GM23248 (cell line): ENCODE results near the gene THAP7. TPM values are rescaled to one million over a fixed set of nuclear protein-coding genes. Genes with fewer than 3 reads are reported as not detected.
A peak's percentile ranks its signal among the peaks of the same experiment; 100 is the strongest.

Source experiments
- DNase-seq: peaks from one replicate; pipeline ENCODE4 v3.0.0-alpha.2; 2015
- H2AFZ ChIP-seq: fragments of 200-600 bp; sonication (generic); 2 replicates; pipeline ENCODE4 v1.6.1; 2016; ENCODE audit warnings: antibody characterized with exemption
- H3F3A ChIP-seq: fragments of 200-600 bp; sonication (generic); 2 replicates; pipeline ENCODE4 v1.6.1; 2016; ENCODE audit warnings: mild to moderate bottlenecking, antibody characterized with exemption, mixed run types; ENCODE audit not compliant: insufficient read depth
- H3K27ac ChIP-seq: fragments of 200-600 bp; sonication (generic); 2 replicates; pipeline ENCODE4 v1.5.1; 2016; ENCODE audit warnings: mild to moderate bottlenecking
- H3K27me3 ChIP-seq: fragments of 200-600 bp; sonication (generic); replicated peaks from 2 replicates; pipeline ENCODE4 v1.6.1; 2016; ENCODE audit warnings: mild to moderate bottlenecking; ENCODE audit not compliant: insufficient read depth
- H3K36me3 ChIP-seq: fragments of 200-600 bp; sonication (generic); 2 replicates; pipeline ENCODE4 v1.6.1; 2016; ENCODE audit warnings: low read depth, mild to moderate bottlenecking
- H3K4me1 ChIP-seq: fragments of 200-600 bp; sonication (generic); 2 replicates; pipeline ENCODE4 v1.6.1; 2016; ENCODE audit warnings: mild to moderate bottlenecking; ENCODE audit not compliant: insufficient read depth
- H3K4me2 ChIP-seq: fragments of 200-600 bp; sonication (generic); one replicate; pipeline ENCODE4 v1.6.1; 2016; ENCODE audit warnings: mild to moderate bottlenecking; ENCODE audit not compliant: unreplicated experiment
- H3K4me3 ChIP-seq: fragments of 200-600 bp; sonication (generic); 2 replicates; pipeline ENCODE4 v1.5.1; 2016; ENCODE audit warnings: mild to moderate bottlenecking
- H3K79me2 ChIP-seq: fragments of 200-600 bp; sonication (generic); 2 replicates; pipeline ENCODE4 v1.6.1; 2016; ENCODE audit warnings: mild to moderate bottlenecking; ENCODE audit not compliant: insufficient read depth
- H3K9ac ChIP-seq: fragments of 200-600 bp; sonication (generic); 2 replicates; pipeline ENCODE4 v1.6.1; 2016; ENCODE audit warnings: mild to moderate bottlenecking
- H3K9me2 ChIP-seq: fragments of 200-600 bp; sonication (generic); 2 replicates; pipeline ENCODE4 v1.6.1; 2016; ENCODE audit warnings: mixed run types, mild to moderate bottlenecking, moderate library complexity; ENCODE audit not compliant: insufficient read depth
- H3K9me3 ChIP-seq: fragments of 200-600 bp; sonication (generic); one replicate; pipeline ENCODE4 v1.6.1; 2017; ENCODE audit warnings: low read depth
- H4K20me1 ChIP-seq: fragments of 200-600 bp; sonication (generic); 2 replicates; pipeline ENCODE4 v1.6.0; 2016; ENCODE audit not compliant: insufficient read depth
- EZH2 ChIP-seq: fragments of 200-600 bp; sonication (generic); IDR thresholded peaks from 2 replicates; pipeline ENCODE4 v1.6.1; 2018; ENCODE audit warnings: antibody characterized with exemption, mild to moderate bottlenecking; ENCODE audit not compliant: insufficient read depth, poor library complexity, severe bottlenecking
- EZH2phosphoT487 ChIP-seq: fragments of 200-600 bp; sonication (generic); IDR thresholded peaks from 2 replicates; pipeline ENCODE4 v1.6.1; 2018; ENCODE audit warnings: antibody characterized with exemption, moderate library complexity, mild to moderate bottlenecking, low read depth; ENCODE audit not compliant: insufficient read depth
- WGBS, 2 experiments: methylation state at CpG; one replicate each; pipeline ENCODE4 v1.1.6; 2015 to 2017; ENCODE audit warnings: low lambda C conversion rate in 2 of 2, low coverage in 1 of 2; ENCODE audit errors: missing lambda C conversion rate in 2 of 2; 5-methylcytosine and 5-hydroxymethylcytosine counted together
- in situ Hi-C: fragments of 300-500 bp; cut with MboI; formaldehyde crosslinking; loops from 2 replicates; pipeline ENCODE4 v1.15.0; 2020
- polyA plus RNA-seq: library from polyadenylated mRNA; unstranded; fragments of >200 nt; fragmentation: Nextera tagmentation; extraction: Ambion mirVana; gene quantifications from 2 replicates; pipeline ENCODE4 v1.2.1, GENCODE V29; 2016
- total RNA-seq: library from RNA; depleted of rRNA; stranded (reverse); fragments of >200 nt; shearing (Covaris generic); gene quantifications from 2 replicates; pipeline ENCODE4 v1.2.3, GENCODE V29; 2014

THAP7 gene
- total and polyA plus RNA-seq, 2 experiments from 2014 or later = 27.5 to 32.5 TPM

DNA sequence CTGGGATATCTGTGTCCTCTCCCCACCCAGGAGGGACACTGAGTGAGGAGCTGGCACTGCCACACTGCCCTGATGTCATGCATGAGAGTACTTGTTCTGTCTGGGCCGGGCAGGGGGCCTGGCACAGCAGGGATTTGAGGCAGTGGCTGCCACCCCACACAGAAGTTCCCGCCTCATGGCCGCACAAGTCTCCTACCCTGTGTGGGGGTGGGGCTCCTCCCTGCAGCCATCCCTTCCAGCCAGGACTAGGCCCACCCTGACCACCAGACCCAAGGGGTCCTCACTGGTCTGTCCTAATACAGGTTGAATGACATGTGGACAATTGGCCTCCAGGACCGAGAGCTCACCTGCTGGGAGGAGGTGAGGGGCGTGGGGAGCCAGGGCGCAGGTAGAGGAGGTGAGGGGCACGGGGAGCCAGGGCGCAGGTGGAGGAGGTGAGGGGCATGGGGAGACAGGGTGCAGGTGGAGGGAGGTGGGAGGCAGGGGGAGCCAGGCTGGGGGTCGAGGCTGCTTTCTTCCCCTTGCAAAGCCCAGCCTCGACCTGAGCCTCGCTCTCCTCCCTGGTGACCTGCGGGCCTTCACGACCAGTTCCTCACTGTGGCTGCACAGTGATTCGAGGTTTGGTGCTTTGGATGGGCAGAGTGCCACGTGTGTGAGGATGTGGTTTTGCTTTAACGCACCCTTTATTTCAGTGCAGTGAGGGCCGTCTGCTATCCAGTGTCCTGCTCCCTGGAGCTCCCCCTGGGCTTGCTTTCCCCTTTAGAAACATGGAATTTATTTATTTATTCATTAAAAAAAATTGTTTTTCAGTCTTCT is 12.4 kb downstream of the THAP7 start:
- Histone ChIP-seq H3K36me3 (peaks cover 4% of the 10 kb centered on the region; the same call in 1 of the 2 replicates), H3K27me3 (no peaks in the 10 kb centered on the region), H3K9me2 (no peaks in the 10 kb centered on the region), H3K9ac (no peak overlapping the region), H2AFZ (no peak overlapping the region), H3F3A (no peaks in the 10 kb centered on the region), H4K20me1 (no peaks in the 10 kb centered on the region), H3K79me2 (peaks cover 11% of the 10 kb centered on the region), H3K4me3 (no peak overlapping the region), H3K27ac (no peak overlapping the region), H3K4me1 (no peaks in the 10 kb centered on the region), H3K9me3 (no peaks in the 10 kb centered on the region), H3K4me2 (no peak overlapping the region)
- no peak for DNase-seq
- in situ Hi-C loops = no loop called here
- TF ChIP-seq EZH2 (no peak), EZH2phosphoT487 (no peak)
- 59 to 68% methylated on average over 11 to 17 of the region's 17 CpGs for whole genome bisulfite sequencing, 2 experiments

DNA sequence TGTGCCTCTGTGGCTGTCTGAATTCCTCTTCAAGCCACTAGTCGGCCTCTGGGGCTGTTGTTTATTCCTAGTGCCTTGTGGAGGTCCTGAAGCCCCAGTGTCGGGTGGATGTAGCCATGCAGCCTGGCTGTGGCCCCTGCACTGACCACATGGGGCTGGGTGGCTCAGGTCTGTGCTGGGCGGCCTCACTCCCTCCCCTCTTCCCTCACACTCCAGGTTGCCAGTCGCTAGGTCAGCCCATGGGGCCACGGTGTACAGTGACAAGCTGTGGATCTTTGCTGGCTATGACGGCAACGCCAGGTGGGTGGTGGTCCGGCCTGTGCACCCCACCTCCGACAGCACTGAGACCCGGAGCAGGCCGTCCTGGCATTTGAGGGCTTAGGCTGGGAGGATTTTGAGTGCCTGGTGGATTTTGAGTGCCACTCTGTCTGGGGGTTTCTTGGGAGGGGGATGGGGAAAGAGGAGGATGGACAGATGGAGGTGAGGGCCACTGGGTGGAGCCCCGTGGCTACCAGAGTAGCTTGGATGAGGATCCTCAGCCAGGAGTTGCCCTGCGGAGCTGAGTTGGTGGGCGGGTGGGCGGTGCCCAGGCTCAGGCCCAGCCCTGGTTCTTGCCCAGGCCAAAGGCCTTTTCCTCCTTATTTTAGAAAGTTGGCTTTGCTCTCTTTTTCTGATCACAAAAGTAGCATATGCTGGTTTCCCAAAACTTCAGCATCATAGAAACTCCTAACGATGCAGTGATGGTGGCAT is 13.2 kb downstream of the THAP7 start:
- WGBS, 2 experiments = 88 to 90% methylated on average over 16 of the region's 16 CpGs
- Histone ChIP-seq H3K27ac (no peak overlapping the region), H3K79me2 (peaks cover 19% of the 10 kb centered on the region), H4K20me1 (no peaks in the 10 kb centered on the region), H2AFZ (no peak overlapping the region), H3K27me3 (no peaks in the 10 kb centered on the region), H3K4me2 (no peak overlapping the region), H3K4me1 (no peaks in the 10 kb centered on the region), H3K36me3 (peaks cover 4% of the 10 kb centered on the region), H3K9ac (no peak overlapping the region), H3K9me3 (no peaks in the 10 kb centered on the region), H3F3A (no peaks in the 10 kb centered on the region), H3K9me2 (no peaks in the 10 kb centered on the region), H3K4me3 (no peak overlapping the region)
- in situ Hi-C loops = no loop called here
- no peak for DNase-seq
- TF ChIP-seq EZH2 (no peak), EZH2phosphoT487 (no peak)

GRCh38 chr22:20987375-20987774 is 14.5 kb downstream of the THAP7 start:
- no peaks in the 10 kb centered on the region for H3K27me3 ChIP-seq
- H3K9me2 ChIP-seq = no peaks in the 10 kb centered on the region
- H3K79me2 ChIP-seq = peaks cover 33% of the 10 kb centered on the region
- H3K9me3 ChIP-seq = no peaks in the 10 kb centered on the region
- H3K4me1 ChIP-seq = 0 out of 2 replicates have a peak, but pooled peaks cover 6% of the 10 kb centered on the region
- no peak overlapping the region for H3K27ac ChIP-seq
- no peak overlapping the region for H3K4me2 ChIP-seq
- no peak overlapping the region for H3K4me3 ChIP-seq
- no peak for TF ChIP-seq EZH2phosphoT487
- no peak for TF ChIP-seq EZH2
- H3K9ac ChIP-seq = no peak overlapping the region
- DNase-seq = no peak
- WGBS, 2 experiments = 84 to 88% methylated on average over 12 to 14 of the region's 14 CpGs
- peaks cover 4% of the 10 kb centered on the region for H3K36me3 ChIP-seq
- no peaks in the 10 kb centered on the region for H4K20me1 ChIP-seq
- in situ Hi-C loops = no loop called here
- H2AFZ ChIP-seq = no peak overlapping the region
- no peaks in the 10 kb centered on the region for H3F3A ChIP-seq

DNA sequence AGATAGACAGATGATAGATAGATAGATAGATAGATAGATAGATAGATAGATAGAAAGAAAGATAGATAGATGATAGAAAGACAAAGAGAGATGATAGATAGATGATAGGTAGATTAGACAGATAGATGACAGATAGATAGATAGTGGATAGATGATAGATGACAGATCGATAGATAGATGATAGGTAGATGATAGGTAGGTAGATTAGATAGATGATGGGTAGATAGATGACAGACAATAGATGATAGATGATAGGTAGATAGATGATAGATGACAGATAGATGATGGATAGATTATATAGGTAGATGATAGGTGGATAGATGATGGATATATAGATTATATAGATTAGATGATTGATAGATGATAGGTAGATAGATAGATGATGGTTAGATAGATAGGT is 15.6 kb downstream of the THAP7 start:
- no peaks in the 10 kb centered on the region for H3F3A ChIP-seq
- H3K9me2 ChIP-seq = no peaks in the 10 kb centered on the region
- peaks cover 35% of the 10 kb centered on the region for H3K79me2 ChIP-seq
- H4K20me1 ChIP-seq = no peaks in the 10 kb centered on the region
- no peak overlapping the region for H2AFZ ChIP-seq
- no peaks in the 10 kb centered on the region for H3K27me3 ChIP-seq
- H3K4me1 ChIP-seq = peaks cover 8% of the 10 kb centered on the region
- no peak overlapping the region for H3K27ac ChIP-seq
- TF ChIP-seq EZH2 (no peak), EZH2phosphoT487 (no peak)
- in situ Hi-C loops = no loop called here
- 0 out of 2 replicates have a peak overlapping the region, but pooled peaks have one; percentile 13 for H3K9ac ChIP-seq
- no peaks in the 10 kb centered on the region for H3K9me3 ChIP-seq
- no peak for DNase-seq
- WGBS, 2 experiments = 95 to 100% methylated on average over 1 of the region's 1 CpG
- H3K4me2 ChIP-seq = no peak overlapping the region
- H3K4me3 ChIP-seq = no peak overlapping the region
- H3K36me3 ChIP-seq = peaks cover 4% of the 10 kb centered on the region
